ENCODE results near the gene PTPRT.

GRCh38 chr20:42981253-42981652, 208.5 kb downstream of the PTPRT start:
- TF ChIP-seq, protein P1, sequence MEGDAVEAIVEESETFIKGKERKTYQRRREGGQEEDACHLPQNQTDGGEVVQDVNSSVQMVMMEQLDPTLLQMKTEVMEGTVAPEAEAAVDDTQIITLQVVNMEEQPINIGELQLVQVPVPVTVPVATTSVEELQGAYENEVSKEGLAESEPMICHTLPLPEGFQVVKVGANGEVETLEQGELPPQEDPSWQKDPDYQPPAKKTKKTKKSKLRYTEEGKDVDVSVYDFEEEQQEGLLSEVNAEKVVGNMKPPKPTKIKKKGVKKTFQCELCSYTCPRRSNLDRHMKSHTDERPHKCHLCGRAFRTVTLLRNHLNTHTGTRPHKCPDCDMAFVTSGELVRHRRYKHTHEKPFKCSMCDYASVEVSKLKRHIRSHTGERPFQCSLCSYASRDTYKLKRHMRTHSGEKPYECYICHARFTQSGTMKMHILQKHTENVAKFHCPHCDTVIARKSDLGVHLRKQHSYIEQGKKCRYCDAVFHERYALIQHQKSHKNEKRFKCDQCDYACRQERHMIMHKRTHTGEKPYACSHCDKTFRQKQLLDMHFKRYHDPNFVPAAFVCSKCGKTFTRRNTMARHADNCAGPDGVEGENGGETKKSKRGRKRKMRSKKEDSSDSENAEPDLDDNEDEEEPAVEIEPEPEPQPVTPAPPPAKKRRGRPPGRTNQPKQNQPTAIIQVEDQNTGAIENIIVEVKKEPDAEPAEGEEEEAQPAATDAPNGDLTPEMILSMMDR (IDR thresholded peaks at IDR 0.05): no peak
- no peak for TF ChIP-seq EP300 (IDR thresholded peaks at IDR 0.05; ENCODE audit: low read depth)
- no peak for TF ChIP-seq POLR2A (IDR thresholded peaks at IDR 0.05)
- TF ChIP-seq POLR2AphosphoS5 (IDR thresholded peaks at IDR 0.05): no peak

All from transverse colon (tissue), 4 donors.